HUES64 (cell line): ENCODE measurements around the gene JAZF1.

Source experiments
- H3K27ac ChIP-seq: 2 replicates; pipeline ENCODE4 v1.7.0; 2013; ENCODE audit warnings: low read depth, low read length, inconsistent platforms
- H3K27me3 ChIP-seq: 2 replicates; pipeline ENCODE4 v1.6.1; 2013; ENCODE audit warnings: mild to moderate bottlenecking, low read length; ENCODE audit not compliant: insufficient read depth
- H3K36me3 ChIP-seq: 2 replicates; pipeline ENCODE4 v1.6.1; 2013; ENCODE audit warnings: mild to moderate bottlenecking, low read length; ENCODE audit not compliant: insufficient read depth
- H3K4me1 ChIP-seq: 2 replicates; pipeline ENCODE4 v1.6.1; 2013; ENCODE audit warnings: mild to moderate bottlenecking, low read length, moderate library complexity; ENCODE audit not compliant: insufficient read depth
- H3K4me3 ChIP-seq: 2 replicates; pipeline ENCODE4 v1.5.1; 2013; ENCODE audit warnings: mild to moderate bottlenecking, low read length, moderate library complexity
- H3K9ac ChIP-seq: 2 replicates; pipeline ENCODE4 v1.6.1; 2013; ENCODE audit warnings: mild to moderate bottlenecking, low read depth, low read length
- H3K9me3 ChIP-seq: 2 replicates; pipeline ENCODE4 v1.6.1; 2013; ENCODE audit warnings: low read depth, low read length; ENCODE audit not compliant: insufficient read depth
- WGBS: fragments of 150-250, 120-280 bp; methylation state at CpG from one replicate; pipeline ENCODE4 v1.1.7; 2013; ENCODE audit warnings: missing lambda C conversion rate; 5-methylcytosine and 5-hydroxymethylcytosine counted together

Gene JAZF1

DNA sequence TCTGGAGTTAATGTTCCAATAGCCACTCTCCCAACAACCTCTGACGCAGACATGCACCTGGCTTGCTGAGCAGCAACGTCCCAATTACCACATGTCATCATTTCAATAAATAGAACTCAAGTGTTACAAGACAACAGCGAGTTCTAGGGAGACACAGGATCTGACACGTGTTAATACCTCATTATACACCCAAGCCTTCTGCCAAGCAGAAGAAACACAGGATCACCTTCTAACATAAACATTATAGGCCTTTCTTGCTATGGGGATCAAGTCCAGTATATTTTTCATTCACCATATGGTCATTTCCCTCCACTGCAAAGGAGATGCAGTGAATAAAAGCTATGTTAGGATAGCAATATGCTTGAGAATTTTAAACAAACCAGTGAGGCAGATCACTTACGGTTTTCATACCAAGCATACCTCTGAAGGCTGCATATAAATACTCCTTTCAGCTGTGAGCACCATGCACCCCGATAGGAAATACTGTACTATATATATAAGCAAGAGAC, 74.2 kb downstream of the JAZF1 start:
- Histone ChIP-seq H3K9ac (no peak overlapping the region), H3K27ac (no peak overlapping the region), H3K36me3 (no peaks in the 10 kb centered on the region), H3K4me1 (peaks cover 15% of the 10 kb centered on the region), H3K9me3 (no peaks in the 10 kb centered on the region), H3K27me3 (no peaks in the 10 kb centered on the region), H3K4me3 (no peak overlapping the region)
- 82% methylated on average over 6 of the region's 6 CpGs for WGBS

DNA sequence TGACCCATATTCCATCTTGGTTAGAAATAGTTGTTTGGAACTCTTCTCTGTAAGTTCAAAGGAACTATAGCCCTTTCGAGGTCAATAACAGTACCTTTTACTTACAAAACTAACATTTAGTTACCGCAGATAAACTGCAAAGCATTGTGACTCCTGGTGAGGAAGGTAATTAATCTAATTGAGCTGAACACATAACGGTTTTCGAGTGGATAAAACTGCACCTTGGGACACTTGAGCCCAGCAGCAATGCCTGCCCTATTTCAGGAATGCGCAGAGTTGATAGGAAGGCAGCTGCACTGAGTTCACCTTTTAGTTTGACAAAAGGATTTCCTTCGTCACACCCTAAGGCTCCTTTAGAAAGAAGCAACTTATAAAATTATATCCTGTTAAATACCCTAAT, 75.4 kb downstream of the JAZF1 start:
- H3K4me1 ChIP-seq = peaks cover 15% of the 10 kb centered on the region
- 88% methylated on average over 6 of the region's 6 CpGs for WGBS
- no peak overlapping the region for H3K27ac ChIP-seq
- no peaks in the 10 kb centered on the region for H3K9me3 ChIP-seq
- no peaks in the 10 kb centered on the region for H3K36me3 ChIP-seq
- H3K27me3 ChIP-seq = no peaks in the 10 kb centered on the region
- H3K9ac ChIP-seq = no peak overlapping the region
- no peak overlapping the region for H3K4me3 ChIP-seq

DNA sequence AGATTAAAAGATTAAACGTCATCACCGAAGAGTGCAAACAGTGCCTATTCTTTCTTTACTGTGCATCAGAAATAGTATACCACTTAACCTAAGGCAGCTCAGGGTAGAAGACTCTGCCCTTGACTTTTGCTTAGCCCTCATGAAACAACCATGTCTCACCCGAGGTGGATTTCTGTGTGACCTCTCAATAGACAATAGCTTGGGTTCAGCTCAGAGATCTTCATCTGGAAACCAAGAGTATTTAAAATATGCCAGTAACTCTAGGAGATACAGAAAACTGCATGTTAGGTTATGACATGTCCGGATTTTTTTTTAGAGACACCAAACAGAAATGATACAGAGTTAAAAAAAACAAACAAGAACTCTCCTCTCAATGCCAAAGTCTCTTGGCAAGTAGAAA, 75.8 kb downstream of the JAZF1 start:
- no peak overlapping the region for H3K27ac ChIP-seq
- H3K9ac ChIP-seq = no peak overlapping the region
- H3K27me3 ChIP-seq = no peaks in the 10 kb centered on the region
- no peaks in the 10 kb centered on the region for H3K9me3 ChIP-seq
- 92% methylated on average over 4 of the region's 4 CpGs for WGBS
- no peaks in the 10 kb centered on the region for H3K36me3 ChIP-seq
- H3K4me1 ChIP-seq = peaks cover 15% of the 10 kb centered on the region
- no peak overlapping the region for H3K4me3 ChIP-seq

DNA sequence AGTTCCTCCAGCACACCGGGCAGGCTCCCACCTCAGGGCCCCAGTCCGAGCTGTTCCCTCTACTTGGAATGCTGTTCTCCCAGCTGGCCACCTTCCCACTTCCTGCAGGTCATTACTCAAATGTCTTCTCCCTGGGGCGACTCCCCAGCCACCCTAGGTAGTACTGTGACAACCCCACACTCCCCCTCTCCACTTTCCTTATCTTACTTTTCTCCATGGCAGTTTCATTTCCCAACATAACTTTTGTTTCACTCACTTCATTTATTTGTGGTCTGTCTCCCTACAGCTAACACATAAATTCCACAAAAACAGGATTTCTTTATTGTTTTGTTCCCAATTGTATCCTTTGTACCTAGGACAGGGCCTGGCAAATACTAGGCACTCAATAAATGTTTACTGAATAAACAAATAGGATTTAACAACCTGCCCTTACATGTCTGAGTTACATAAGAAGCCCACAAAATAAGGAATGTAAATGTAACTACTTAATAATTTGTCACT, 76.5 kb downstream of the JAZF1 start:
- Histone ChIP-seq H3K9ac (no peak overlapping the region), H3K36me3 (no peaks in the 10 kb centered on the region), H3K4me3 (no peak overlapping the region), H3K9me3 (no peaks in the 10 kb centered on the region), H3K27ac (no peak overlapping the region), H3K4me1 (peaks cover 15% of the 10 kb centered on the region), H3K27me3 (no peaks in the 10 kb centered on the region)
- WGBS = 89% methylated on average over 3 of the region's 3 CpGs

DNA sequence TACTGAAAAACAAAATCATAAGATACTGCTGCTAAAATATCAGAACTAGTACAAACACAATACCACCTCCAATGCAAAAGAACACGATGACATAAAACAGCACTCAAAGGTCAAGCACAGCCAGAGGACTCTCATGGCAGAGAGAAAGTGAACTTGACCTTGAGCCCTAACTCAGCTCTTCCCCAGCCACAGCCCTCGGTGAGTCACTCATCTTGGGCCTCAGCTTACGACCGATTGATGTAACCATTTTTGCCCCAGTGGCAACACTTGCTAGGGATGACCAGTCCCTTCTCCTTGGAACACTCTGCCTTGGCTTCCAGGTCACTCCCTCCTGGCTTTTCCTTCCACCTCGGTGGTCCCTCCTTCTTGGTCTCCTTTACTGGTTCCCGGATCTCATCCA, 77.8 kb downstream of the JAZF1 start:
- no peak overlapping the region for H3K4me3 ChIP-seq
- H3K36me3 ChIP-seq = no peaks in the 10 kb centered on the region
- H3K4me1 ChIP-seq = peaks cover 19% of the 10 kb centered on the region
- H3K9me3 ChIP-seq = no peaks in the 10 kb centered on the region
- H3K27ac ChIP-seq = no peak overlapping the region
- WGBS = 91% methylated on average over 6 of the region's 6 CpGs
- H3K9ac ChIP-seq = no peak overlapping the region
- H3K27me3 ChIP-seq = no peaks in the 10 kb centered on the region

DNA sequence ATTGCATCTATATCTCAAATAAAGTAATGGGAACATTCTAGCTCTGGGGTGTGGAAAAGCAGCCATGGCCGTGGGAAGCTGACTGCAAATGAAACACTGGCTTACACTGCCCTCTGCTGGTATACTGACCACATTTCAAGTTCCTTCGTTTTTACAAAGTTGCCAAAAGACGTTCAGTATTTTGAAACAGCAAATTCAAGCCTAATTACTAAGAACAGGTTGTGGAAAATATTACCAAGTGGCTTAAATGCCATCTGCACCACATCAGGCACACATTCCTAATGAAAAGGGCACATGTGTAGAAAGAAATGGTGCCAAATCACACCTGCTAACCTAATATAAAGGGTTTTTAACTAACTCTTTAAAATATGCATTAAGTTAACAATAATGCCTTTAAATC, 83.9 kb downstream of the JAZF1 start:
- Histone ChIP-seq H3K27ac (no peak overlapping the region), H3K27me3 (no peaks in the 10 kb centered on the region), H3K4me3 (no peak overlapping the region), H3K36me3 (no peaks in the 10 kb centered on the region), H3K9me3 (no peaks in the 10 kb centered on the region), H3K4me1 (peaks cover 19% of the 10 kb centered on the region), H3K9ac (no peak overlapping the region)
- WGBS = 19% methylated on average over 3 of the region's 3 CpGs

DNA sequence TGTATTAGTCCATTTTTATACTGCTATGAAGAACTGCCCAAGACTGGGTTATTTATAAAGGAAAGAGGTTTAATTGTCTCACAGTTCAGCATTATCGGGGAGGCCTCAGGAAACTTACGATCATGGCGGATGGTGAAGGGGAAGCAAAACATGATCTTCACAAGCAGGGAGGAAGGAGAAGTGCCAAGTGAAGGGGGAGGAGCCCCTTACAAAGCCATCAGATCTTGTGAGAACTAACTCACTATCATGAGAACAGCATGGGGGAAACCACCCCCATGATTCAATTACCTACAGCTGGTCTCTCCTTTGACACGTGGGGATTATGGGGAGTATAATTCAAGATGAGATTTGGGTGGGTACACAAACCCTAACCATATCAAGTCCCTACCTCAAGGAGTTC, 85.4 kb downstream of the JAZF1 start:
- no peak overlapping the region for H3K27ac ChIP-seq
- H3K36me3 ChIP-seq = no peaks in the 10 kb centered on the region
- no peak overlapping the region for H3K4me3 ChIP-seq
- no peaks in the 10 kb centered on the region for H3K27me3 ChIP-seq
- no peak overlapping the region for H3K9ac ChIP-seq
- WGBS = 90% methylated on average over 3 of the region's 4 CpGs
- peaks cover 19% of the 10 kb centered on the region for H3K4me1 ChIP-seq
- H3K9me3 ChIP-seq = no peaks in the 10 kb centered on the region

DNA sequence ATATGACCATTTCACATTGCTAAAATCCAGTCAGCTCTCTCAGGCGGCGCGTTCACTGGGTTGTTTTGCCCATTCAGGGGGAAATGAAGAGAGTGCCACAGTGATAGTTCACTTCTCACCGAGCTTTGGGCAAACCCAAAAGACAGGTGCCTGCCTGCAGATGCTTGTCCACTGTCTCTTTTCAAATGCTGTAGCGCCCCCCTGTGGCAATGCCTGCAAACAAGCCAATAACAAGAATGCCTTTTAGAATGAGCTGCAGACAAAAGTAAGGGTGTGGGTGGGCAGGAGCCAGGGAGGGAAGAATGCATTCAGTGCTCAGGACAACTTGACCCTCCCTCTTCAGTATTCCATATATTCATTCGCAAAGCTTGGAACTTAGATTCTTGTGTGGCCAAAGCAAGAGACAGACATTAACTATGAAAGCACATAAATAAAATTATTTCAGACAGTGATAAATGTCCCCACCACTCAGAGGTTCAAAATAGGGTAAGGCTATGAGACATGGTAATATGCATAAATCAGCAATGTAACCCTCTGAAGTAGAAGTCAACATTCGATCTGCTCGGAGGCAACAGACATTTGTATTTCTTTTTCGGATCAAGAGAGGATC, 86.9 kb downstream of the JAZF1 start:
- H3K4me3 ChIP-seq = no peak overlapping the region
- H3K36me3 ChIP-seq = no peaks in the 10 kb centered on the region
- no peak overlapping the region for H3K27ac ChIP-seq
- peaks cover 22% of the 10 kb centered on the region for H3K4me1 ChIP-seq
- no peaks in the 10 kb centered on the region for H3K9me3 ChIP-seq
- H3K9ac ChIP-seq = no peak overlapping the region
- no peaks in the 10 kb centered on the region for H3K27me3 ChIP-seq
- 75% methylated on average over 9 of the region's 9 CpGs for WGBS

DNA sequence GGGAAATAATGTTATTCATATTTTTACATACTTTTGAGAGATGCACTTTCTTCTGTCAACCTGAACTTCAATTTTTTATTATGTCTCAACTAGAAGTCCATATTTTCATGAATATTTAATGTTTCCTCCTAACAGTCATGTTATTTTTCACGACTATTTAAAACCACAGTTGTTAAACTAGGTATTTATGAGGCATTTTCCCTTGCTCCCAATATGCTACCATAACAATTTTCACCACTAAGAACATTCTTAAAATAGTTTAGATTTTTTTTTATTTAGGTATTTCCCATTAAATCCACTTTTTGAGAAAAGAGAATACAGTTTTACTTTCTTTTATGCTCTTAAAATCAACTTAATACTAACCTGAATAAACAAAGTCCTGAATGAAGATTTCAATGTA, 89.4 kb downstream of the JAZF1 start:
- Histone ChIP-seq H3K9me3 (no peaks in the 10 kb centered on the region), H3K36me3 (no peaks in the 10 kb centered on the region), H3K4me3 (no peak overlapping the region), H3K27ac (no peak overlapping the region), H3K4me1 (peaks cover 18% of the 10 kb centered on the region), H3K27me3 (no peaks in the 10 kb centered on the region), H3K9ac (no peak overlapping the region)
- no CpG with 5 or more reads among the region's 1 CpG for WGBS

DNA sequence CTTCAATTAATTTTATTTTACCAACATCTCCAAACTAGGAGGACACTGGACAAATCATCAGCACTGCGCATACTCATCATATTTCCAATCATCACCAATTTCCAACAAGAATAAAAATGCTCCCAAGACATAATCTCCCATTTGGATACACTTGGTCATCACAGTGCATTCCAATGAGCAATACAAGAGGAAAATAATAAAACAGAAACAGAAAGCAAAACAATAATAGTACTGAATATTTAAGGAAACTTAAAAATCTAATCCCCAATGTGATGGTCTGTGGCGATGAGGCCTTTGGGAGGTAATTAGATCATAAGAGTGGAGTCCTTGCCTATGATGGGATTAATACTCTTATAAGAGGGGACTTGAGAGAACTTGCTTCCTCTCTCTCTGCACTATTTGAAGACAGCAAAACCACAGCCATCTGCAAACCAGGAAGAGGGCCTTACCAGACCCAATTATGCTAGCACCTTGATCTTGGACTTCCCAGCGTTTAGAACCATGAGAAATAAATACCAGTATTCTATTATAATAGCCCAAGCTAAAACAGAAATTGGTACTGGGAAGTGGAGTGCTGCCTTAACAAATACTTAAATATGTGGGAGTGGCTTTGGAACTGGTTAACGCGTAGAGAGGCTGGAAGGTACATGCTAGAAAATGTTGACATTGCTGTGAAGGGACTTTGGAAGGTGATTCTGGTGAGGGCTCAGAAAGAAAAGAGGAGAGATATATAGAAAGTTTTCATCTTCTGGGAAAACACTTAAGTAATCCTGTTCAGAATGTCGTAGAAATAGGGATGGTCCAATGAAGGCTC, 91.5 kb downstream of the JAZF1 start:
- Histone ChIP-seq H3K27me3 (no peaks in the 10 kb centered on the region), H3K36me3 (no peaks in the 10 kb centered on the region), H3K9ac (no peak overlapping the region), H3K9me3 (no peaks in the 10 kb centered on the region), H3K4me3 (no peak overlapping the region), H3K27ac (no peak overlapping the region), H3K4me1 (peaks cover 18% of the 10 kb centered on the region)
- WGBS = 97% methylated on average over 6 of the region's 6 CpGs

DNA sequence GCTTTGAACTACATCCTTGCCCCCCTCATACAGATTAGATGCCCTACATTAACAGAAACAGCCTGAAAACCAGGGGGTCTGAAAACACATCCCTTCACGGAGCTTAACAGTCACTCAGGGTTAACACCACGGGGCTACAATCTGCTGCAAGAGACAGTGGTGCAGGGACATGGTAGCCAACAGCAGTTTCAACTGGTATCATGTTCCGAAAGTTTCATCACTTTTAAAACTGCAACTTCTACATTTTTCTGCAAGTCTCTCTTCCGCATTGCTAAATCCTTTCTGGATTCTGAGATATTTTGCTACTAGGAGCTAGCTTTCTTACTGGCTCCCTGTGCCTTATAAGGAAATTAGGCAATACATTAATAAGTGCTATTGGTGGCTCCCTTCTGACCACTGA, 92.6 kb downstream of the JAZF1 start:
- Histone ChIP-seq H3K27me3 (no peaks in the 10 kb centered on the region), H3K27ac (no peak overlapping the region), H3K36me3 (no peaks in the 10 kb centered on the region), H3K9ac (no peak overlapping the region), H3K4me3 (no peak overlapping the region), H3K9me3 (no peaks in the 10 kb centered on the region), H3K4me1 (peaks cover 14% of the 10 kb centered on the region)
- whole genome bisulfite sequencing = 79% methylated on average over 4 of the region's 4 CpGs
